Renal pelvis (tissue), 12 donors: Measurements from ENCODE around the gene ZNF12. TPM values are rescaled to one million over a fixed set of nuclear protein-coding genes. Genes with fewer than 3 reads are reported as not detected.
"Not testable (repeated sequence)": the region's sequence is repeated elsewhere in the genome, so short reads cannot be mapped to it uniquely, and the experiment has no call there.

Source experiments
- DNase-seq: peaks from one replicate; pipeline ENCODE4 v3.0.0-alpha.2; 2013
- long read RNA-seq, 16 experiments: transcript quantifications; one replicate each; lab custom pipeline, GENCODE V29; 2026
- polyA plus RNA-seq, 3 donors: library from polyadenylated mRNA; unstranded; fragments of 120-200 nt; gene quantifications; one replicate each; pipeline ENCODE4 v1.2.1, GENCODE V29; 2013; ENCODE audit not compliant: insufficient read length in 3 of 3

ZNF12 gene
- polyA plus RNA-seq, result 10 to 100 TPM; 35.1 to 39.4 (median 37.2) TPM
- long read RNA-seq, donor 1, full-length matches to known transcripts, result 10 of 15 reads
- long read RNA-seq, donor 1, partial matches to known transcripts, result 5 of 15 reads
- long read RNA-seq, donor 1, other reads (novel, unspliced or antisense), result 0 of 15 reads
- long read RNA-seq, donor 2, full-length matches to known transcripts, result 10 of 10 reads
- long read RNA-seq, donor 2, partial matches to known transcripts, result 0 of 10 reads
- long read RNA-seq, donor 2, other reads (novel, unspliced or antisense), result 0 of 10 reads
- long read RNA-seq, donor 3, full-length matches to known transcripts, result 4 of 4 reads
- long read RNA-seq, donor 3, partial matches to known transcripts, result 0 of 4 reads
- long read RNA-seq, donor 3, other reads (novel, unspliced or antisense), result 0 of 4 reads
- long read RNA-seq, donor 4, full-length matches to known transcripts, result 7 of 7 reads
- long read RNA-seq, donor 4, partial matches to known transcripts, result 0 of 7 reads
- long read RNA-seq, donor 4, other reads (novel, unspliced or antisense), result 0 of 7 reads
- long read RNA-seq, donor 5, full-length matches to known transcripts, result 13 of 13 reads
- long read RNA-seq, donor 5, partial matches to known transcripts, result 0 of 13 reads
- long read RNA-seq, donor 5, other reads (novel, unspliced or antisense), result 0 of 13 reads
- long read RNA-seq, donor 6, full-length matches to known transcripts, result 5 of 5 reads
- long read RNA-seq, donor 6, partial matches to known transcripts, result 0 of 5 reads
- long read RNA-seq, donor 6, other reads (novel, unspliced or antisense), result 0 of 5 reads
- long read RNA-seq, donor 7, full-length matches to known transcripts, result 13 of 13 reads
- long read RNA-seq, donor 7, partial matches to known transcripts, result 0 of 13 reads
- long read RNA-seq, donor 7, other reads (novel, unspliced or antisense), result 0 of 13 reads
- long read RNA-seq, donor 8, full-length matches to known transcripts, result 4 of 4 reads
- long read RNA-seq, donor 8, partial matches to known transcripts, result 0 of 4 reads
- long read RNA-seq, donor 8, other reads (novel, unspliced or antisense), result 0 of 4 reads
- long read RNA-seq, donor 9, full-length matches to known transcripts, result 5 of 5 reads
- long read RNA-seq, donor 9, partial matches to known transcripts, result 0 of 5 reads
- long read RNA-seq, donor 9, other reads (novel, unspliced or antisense), result 0 of 5 reads
- long read RNA-seq, donor 10, full-length matches to known transcripts, result 2 of 2 reads
- long read RNA-seq, donor 10, partial matches to known transcripts, result 0 of 2 reads
- long read RNA-seq, donor 10, other reads (novel, unspliced or antisense), result 0 of 2 reads
- long read RNA-seq, donor 11, full-length matches to known transcripts, result 8 of 8 reads
- long read RNA-seq, donor 11, partial matches to known transcripts, result 0 of 8 reads
- long read RNA-seq, donor 11, other reads (novel, unspliced or antisense), result 0 of 8 reads
- long read RNA-seq, donor 12, full-length matches to known transcripts, result 11 of 19 reads
- long read RNA-seq, donor 12, partial matches to known transcripts, result 8 of 19 reads
- long read RNA-seq, donor 12, other reads (novel, unspliced or antisense), result 0 of 19 reads
- long read RNA-seq, donor 13, full-length matches to known transcripts, result 7 of 7 reads
- long read RNA-seq, donor 13, partial matches to known transcripts, result 0 of 7 reads
- long read RNA-seq, donor 13, other reads (novel, unspliced or antisense), result 0 of 7 reads
- long read RNA-seq, donor 14, full-length matches to known transcripts, result 12 of 12 reads
- long read RNA-seq, donor 14, partial matches to known transcripts, result 0 of 12 reads
- long read RNA-seq, donor 14, other reads (novel, unspliced or antisense), result 0 of 12 reads
- long read RNA-seq, donor 15, full-length matches to known transcripts, result 11 of 35 reads
- long read RNA-seq, donor 15, partial matches to known transcripts, result 24 of 35 reads
- long read RNA-seq, donor 15, other reads (novel, unspliced or antisense), result 0 of 35 reads
- long read RNA-seq, donor 16, full-length matches to known transcripts, result 8 of 8 reads
- long read RNA-seq, donor 16, partial matches to known transcripts, result 0 of 8 reads
- long read RNA-seq, donor 16, other reads (novel, unspliced or antisense), result 0 of 8 reads

GRCh38 chr7:6706666-6707407, at the start of gene ZNF12:
Gene ZNF12 (minus strand): TSS chr7:6706947. CDS start chr7:6705173, 1,774 bp downstream.
- peak; percentile 95 for DNase-seq

- not testable (repeated sequence) for DNase-seq
Measured at GRCh38 chr7:6753964-6754363, 47.2 kb upstream of the ZNF12 start, which contains the start of gene RSPH10B2. Gene RSPH10B2 (plus strand): TSS chr7:6754103. CDS start chr7:6757678, 3,575 bp downstream.

GRCh38 chr7:6750173-6750572, 43.4 kb upstream of the ZNF12 start:
- not testable (repeated sequence) for DNase-seq

- not testable (repeated sequence) for DNase-seq
Measured at GRCh38 chr7:6749335-6749734, 42.6 kb upstream of the ZNF12 start.

- DNase-seq, result not testable (repeated sequence)
Measured at GRCh38 chr7:6744410-6745100, 37.8 kb upstream of the ZNF12 start.

GRCh38 chr7:6738415-6738814, 31.7 kb upstream of the ZNF12 start:
- DNase-seq, result not testable (repeated sequence)

GRCh38 chr7:6730343-6730633, 23.5 kb upstream of the ZNF12 start:
- DNase-seq, result peak; percentile 42

GRCh38 chr7:6729492-6730342, 23.0 kb upstream of the ZNF12 start:
- peak; percentile 92 for DNase-seq

- DNase-seq, result not testable (repeated sequence)
Measured at GRCh38 chr7:6728893-6729491, 22.2 kb upstream of the ZNF12 start.

- peak; percentile 45 for DNase-seq
Measured at GRCh38 chr7:6727663-6728062, 20.9 kb upstream of the ZNF12 start.

- DNase-seq, result not testable (repeated sequence)
Measured at GRCh38 chr7:6726341-6726740, 19.6 kb upstream of the ZNF12 start.

GRCh38 chr7:6725003-6725402, 18.3 kb upstream of the ZNF12 start:
- no peak for DNase-seq

GRCh38 chr7:6724351-6724750, 17.6 kb upstream of the ZNF12 start:
- not testable (repeated sequence) for DNase-seq

- DNase-seq, result no peak
Measured at GRCh38 chr7:6718124-6718523, 11.4 kb upstream of the ZNF12 start.

GRCh38 chr7:6715898-6716297, 9.2 kb upstream of the ZNF12 start:
- DNase-seq, result not testable (repeated sequence)

- DNase-seq, result no peak
Measured at GRCh38 chr7:6714360-6714759, 7.6 kb upstream of the ZNF12 start.

- DNase-seq, result no peak
Measured at GRCh38 chr7:6709808-6710207, 3.1 kb upstream of the ZNF12 start.
